Kidney (tissue), 14 donors: Measurements from ENCODE around the gene CCDC149. TPM values are rescaled to one million over a fixed set of nuclear protein-coding genes. Genes with fewer than 3 reads are reported as not detected.

ENCODE experiments used
- DNase-seq, 5 donors: peaks; one replicate each; pipeline ENCODE4 v3.0.0-alpha.2; 2013 to 2020
- FAIRE-seq: peaks from 2 replicates; lab custom pipeline; 2012; peaks lifted over from hg19 to GRCh38; lab: Jason Lieb, UNC
- H3K27ac ChIP-seq, 2 donors: one replicate each; pipeline ENCODE4 v1.7.0; 2013; ENCODE audit warnings: low read depth in 2 of 2, low read length in 2 of 2, inconsistent platforms in 1 of 2
- H3K27me3 ChIP-seq: one replicate; pipeline ENCODE4 v1.7.1; 2013; ENCODE audit warnings: low read length, inconsistent platforms; ENCODE audit not compliant: control insufficient read depth, insufficient read depth
- H3K36me3 ChIP-seq, 3 donors: one replicate each; pipeline versions ENCODE4 v1.7.0 to v1.7.1; 2013; ENCODE audit warnings: low read length in 3 of 3, control low read depth in 1 of 3, inconsistent platforms in 1 of 3; ENCODE audit not compliant: insufficient read depth in 3 of 3, control insufficient read depth in 2 of 3
- H3K4me1 ChIP-seq, 3 donors: one replicate each; pipeline versions ENCODE4 v1.7.0 to v1.7.1; 2013; ENCODE audit warnings: low read length in 3 of 3, inconsistent platforms in 1 of 3, low read depth in 1 of 3; ENCODE audit not compliant: control insufficient read depth in 2 of 3, insufficient read depth in 2 of 3
- H3K4me3 ChIP-seq, 3 donors: one replicate each; pipeline versions ENCODE4 v1.7.0 to v1.8.1; 2013; ENCODE audit warnings: low read length in 3 of 3, control low read depth in 1 of 3, inconsistent platforms in 1 of 3
- H3K9ac ChIP-seq, 3 donors: one replicate each; pipeline versions ENCODE4 v1.7.0 to v1.7.1; 2013; ENCODE audit warnings: low read length in 3 of 3, control low read depth in 1 of 3, inconsistent platforms in 1 of 3
- H3K9me3 ChIP-seq, 3 donors: one replicate each; pipeline versions ENCODE4 v1.7.0 to v1.7.1; 2013; ENCODE audit warnings: low read length in 3 of 3, control low read depth in 1 of 3, inconsistent platforms in 1 of 3; ENCODE audit not compliant: control insufficient read depth in 2 of 3, insufficient read depth in 1 of 3
- intact Hi-C: fragments of 100-400 bp; cut with DNase I; formaldehyde crosslinking; loops from one replicate; pipeline ENCODE4 v1.11.1; 2022
- polyA plus RNA-seq: library from polyadenylated mRNA; stranded (reverse); fragments of 350-450 nt; fragmentation: Illumina TruSeq; extraction: RNeasy Lipid Tissue Mini Kit (QIAGEN cat#74804); gene quantifications from one replicate; pipeline ENCODE4 v1.2.3, GENCODE V29; 2014; ENCODE audit warnings: low read depth, low replicate concordance; ENCODE audit not compliant: insufficient read depth
- total RNA-seq: library from RNA; stranded (reverse); fragmentation: NEBNext Ultra II Directional; extraction: Animal tissue kit (Norgen Biotek cat#: 25700); gene quantifications from one replicate; pipeline ENCODE4 v1.2.1, GENCODE V29; 2021
- TF ChIP-seq, protein P1 (sequence below): IDR thresholded peaks from 3 replicates; pipeline ENCODE4 v1.5.1; 2012; ENCODE audit warnings: mild to moderate bottlenecking, moderate library complexity, borderline replicate concordance; ENCODE audit not compliant: insufficient read depth; ENCODE audit errors: extremely low read depth
- donor health status: control.
- donor health status: control.
- donor health status: control.
- donor health status: control.
- donor health status: control.
- donor health status: DM: yes; HTN: yes; CAD: no.
- donor health status: Normal renal cell carcinoma (clear cell type).

The CCDC149 gene
- total and polyA plus RNA-seq, 2 donors from 2014 or later: 6.9 to 21.8 TPM

- no peaks in the 10 kb centered on the region for H3K36me3 ChIP-seq
- H3K27me3 ChIP-seq: no peaks in the 10 kb centered on the region
- no peak overlapping the region for H3K9ac ChIP-seq
- DNase-seq (no peak), FAIRE-seq (no peak)
- H3K9me3 ChIP-seq: peaks cover 2 to 12% (median 4%) of the 10 kb centered on the region in 3 donors
- no peak overlapping the region for H3K4me3 ChIP-seq
- no peak overlapping the region for H3K27ac ChIP-seq
- no peaks in the 10 kb centered on the region for H3K4me1 ChIP-seq
- intact Hi-C loops: no loop called here
- TF ChIP-seq, protein P1, sequence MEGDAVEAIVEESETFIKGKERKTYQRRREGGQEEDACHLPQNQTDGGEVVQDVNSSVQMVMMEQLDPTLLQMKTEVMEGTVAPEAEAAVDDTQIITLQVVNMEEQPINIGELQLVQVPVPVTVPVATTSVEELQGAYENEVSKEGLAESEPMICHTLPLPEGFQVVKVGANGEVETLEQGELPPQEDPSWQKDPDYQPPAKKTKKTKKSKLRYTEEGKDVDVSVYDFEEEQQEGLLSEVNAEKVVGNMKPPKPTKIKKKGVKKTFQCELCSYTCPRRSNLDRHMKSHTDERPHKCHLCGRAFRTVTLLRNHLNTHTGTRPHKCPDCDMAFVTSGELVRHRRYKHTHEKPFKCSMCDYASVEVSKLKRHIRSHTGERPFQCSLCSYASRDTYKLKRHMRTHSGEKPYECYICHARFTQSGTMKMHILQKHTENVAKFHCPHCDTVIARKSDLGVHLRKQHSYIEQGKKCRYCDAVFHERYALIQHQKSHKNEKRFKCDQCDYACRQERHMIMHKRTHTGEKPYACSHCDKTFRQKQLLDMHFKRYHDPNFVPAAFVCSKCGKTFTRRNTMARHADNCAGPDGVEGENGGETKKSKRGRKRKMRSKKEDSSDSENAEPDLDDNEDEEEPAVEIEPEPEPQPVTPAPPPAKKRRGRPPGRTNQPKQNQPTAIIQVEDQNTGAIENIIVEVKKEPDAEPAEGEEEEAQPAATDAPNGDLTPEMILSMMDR: no peak
Observed at GRCh38 chr4:24933684-24934275, 20.9 kb upstream of the CCDC149 start.

DNA sequence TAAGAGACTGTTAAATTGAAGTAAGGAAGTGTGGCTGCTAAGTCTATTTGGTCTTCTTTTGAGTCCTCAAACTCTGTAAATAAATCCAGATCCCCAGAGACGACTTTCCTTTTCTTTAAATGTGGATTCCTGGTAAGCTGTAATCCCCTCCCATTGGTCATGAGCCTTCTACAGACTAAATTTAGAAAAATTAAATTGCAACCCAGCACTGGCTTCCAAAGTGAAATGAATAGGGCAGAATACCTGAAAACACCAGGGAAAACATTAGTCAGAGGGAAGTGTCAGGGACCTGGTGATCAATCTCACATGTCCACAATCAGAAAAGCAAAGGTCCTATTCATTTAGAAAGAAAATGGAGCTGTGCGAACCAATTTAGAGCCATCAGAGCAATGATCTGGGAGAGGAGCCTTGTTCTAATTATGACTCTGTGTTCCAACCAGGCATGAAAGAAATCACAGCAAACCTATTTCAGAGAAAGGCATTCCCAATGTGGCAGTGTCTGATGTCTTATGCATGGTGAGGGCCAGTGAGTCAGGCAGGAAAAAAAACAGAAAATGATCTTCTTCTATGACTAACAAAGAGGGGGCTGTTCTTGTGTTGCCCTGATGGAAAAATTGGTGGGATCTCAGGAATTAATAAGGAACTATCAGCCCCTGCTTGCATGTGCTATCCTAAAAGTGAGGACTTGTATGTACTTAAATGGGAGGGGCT lies 19.8 kb upstream of the CCDC149 start:
- TF ChIP-seq, protein P1: no peak
- no peak for FAIRE-seq
- H3K9ac ChIP-seq: no peak overlapping the region
- H3K4me1 ChIP-seq: no peaks in the 10 kb centered on the region
- H3K36me3 ChIP-seq: no peaks in the 10 kb centered on the region
- peaks cover 2 to 12% (median 4%) of the 10 kb centered on the region in 3 donors for H3K9me3 ChIP-seq
- no peak for DNase-seq
- H3K27me3 ChIP-seq: no peaks in the 10 kb centered on the region
- H3K27ac ChIP-seq: no peak overlapping the region
- intact Hi-C loops: no loop called here
- no peak overlapping the region for H3K4me3 ChIP-seq

DNA sequence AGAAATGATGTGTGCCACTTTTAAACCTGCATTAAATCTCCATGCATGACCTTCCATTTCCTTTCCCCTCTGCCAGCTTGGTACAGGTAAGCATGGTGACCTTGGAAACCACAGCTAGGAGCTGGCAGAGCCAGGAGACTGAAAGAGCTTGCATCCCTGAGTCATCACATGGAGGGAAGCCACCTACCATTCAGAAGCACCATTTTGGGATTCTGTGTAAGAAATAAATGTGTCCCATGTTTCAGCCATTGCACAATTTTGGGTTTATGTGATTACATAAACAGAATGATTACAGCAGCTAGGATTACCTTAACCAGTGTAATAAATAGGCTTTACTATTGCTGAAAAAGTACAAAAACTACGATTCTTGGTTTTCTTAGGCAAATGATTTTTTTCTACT lies 17.3 kb upstream of the CCDC149 start:
- Histone ChIP-seq H3K4me1 (no peaks in the 10 kb centered on the region), H3K36me3 (no peaks in the 10 kb centered on the region), H3K27me3 (no peaks in the 10 kb centered on the region), H3K27ac (no peak overlapping the region), H3K4me3 (no peak overlapping the region), H3K9ac (no peak overlapping the region), H3K9me3 (peaks cover 2 to 12% (median 4%) of the 10 kb centered on the region in 3 donors)
- FAIRE-seq (no peak), DNase-seq (no peak)
- TF ChIP-seq, protein P1: no peak
- intact Hi-C loops: no loop called here
